ENCODE measurements around the gene LARGE1.

Gene LARGE1

DNA sequence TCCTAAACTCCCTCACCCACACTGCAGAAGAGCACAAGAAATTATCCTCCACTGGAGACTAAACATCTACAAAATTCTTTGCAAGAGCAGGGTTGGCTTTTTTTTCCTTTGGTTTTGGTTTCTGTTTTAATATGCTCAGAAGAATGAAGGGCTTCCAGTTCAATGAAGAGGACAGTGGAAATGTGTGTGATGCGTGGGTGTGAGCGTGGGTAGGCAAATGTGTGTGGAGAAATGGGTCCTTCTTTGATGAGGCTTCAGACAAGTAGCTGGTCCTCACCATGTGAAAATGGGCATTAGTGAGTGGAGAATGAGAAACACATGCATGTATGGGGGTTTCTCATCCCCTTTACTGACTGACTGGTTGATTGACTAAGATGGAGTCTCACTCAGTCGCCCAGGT is 598.8 kb downstream of the LARGE1 start:
- TF ChIP-seq, protein P1, sequence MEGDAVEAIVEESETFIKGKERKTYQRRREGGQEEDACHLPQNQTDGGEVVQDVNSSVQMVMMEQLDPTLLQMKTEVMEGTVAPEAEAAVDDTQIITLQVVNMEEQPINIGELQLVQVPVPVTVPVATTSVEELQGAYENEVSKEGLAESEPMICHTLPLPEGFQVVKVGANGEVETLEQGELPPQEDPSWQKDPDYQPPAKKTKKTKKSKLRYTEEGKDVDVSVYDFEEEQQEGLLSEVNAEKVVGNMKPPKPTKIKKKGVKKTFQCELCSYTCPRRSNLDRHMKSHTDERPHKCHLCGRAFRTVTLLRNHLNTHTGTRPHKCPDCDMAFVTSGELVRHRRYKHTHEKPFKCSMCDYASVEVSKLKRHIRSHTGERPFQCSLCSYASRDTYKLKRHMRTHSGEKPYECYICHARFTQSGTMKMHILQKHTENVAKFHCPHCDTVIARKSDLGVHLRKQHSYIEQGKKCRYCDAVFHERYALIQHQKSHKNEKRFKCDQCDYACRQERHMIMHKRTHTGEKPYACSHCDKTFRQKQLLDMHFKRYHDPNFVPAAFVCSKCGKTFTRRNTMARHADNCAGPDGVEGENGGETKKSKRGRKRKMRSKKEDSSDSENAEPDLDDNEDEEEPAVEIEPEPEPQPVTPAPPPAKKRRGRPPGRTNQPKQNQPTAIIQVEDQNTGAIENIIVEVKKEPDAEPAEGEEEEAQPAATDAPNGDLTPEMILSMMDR (IDR thresholded peaks at IDR 0.05; ENCODE audit: insufficient read depth, missing control alignments), result no peak
- DNase-seq (ENCODE audit: insufficient read length, low spot score), result no peak
- no peak for FAIRE-seq

DNA sequence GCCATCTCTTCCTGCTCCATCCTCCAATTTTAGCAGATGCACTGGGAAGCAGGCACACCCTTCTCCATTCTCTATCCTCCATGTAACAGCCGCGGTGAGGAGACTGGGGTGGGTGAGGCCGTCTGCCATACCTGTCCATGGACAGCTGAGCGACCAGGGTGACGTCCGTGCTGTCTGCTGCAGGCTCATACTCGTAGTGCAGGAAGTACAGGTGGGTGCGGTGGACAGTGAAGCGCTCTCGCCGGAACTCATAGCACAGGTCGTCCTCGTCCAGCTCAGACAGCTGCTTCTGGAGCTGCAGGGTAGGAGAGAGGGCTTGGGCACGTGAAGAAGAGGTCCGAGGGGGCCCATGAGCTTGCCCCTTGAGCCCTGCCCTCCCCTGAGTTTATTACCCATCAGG is 604.3 kb downstream of the LARGE1 start:
- no peak for FAIRE-seq
- TF ChIP-seq, protein P1 (IDR thresholded peaks at IDR 0.05; ENCODE audit: insufficient read depth, missing control alignments), result no peak
- DNase-seq (ENCODE audit: insufficient read length, low spot score), result no peak

DNA sequence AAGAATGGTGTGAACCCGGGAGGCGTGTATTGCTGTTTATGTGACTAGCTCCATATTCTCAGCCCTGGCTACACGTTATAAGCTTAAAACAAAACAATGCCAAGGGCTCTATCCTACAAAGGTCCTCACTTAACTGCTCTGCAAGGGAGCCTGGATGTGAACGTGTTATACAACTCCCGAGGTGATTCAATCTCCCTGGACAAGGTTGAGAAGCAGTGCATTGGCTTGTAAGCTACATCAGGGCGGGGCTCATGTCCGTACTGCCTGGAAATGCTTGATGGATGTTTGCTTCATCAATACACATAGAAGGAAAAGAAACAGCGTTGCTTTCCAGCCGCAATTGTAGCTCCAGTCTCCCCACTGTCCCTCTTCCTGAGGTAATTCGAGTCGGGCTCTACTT is 605.2 kb downstream of the LARGE1 start:
- TF ChIP-seq, protein P1 (IDR thresholded peaks at IDR 0.05; ENCODE audit: insufficient read depth, missing control alignments), result no peak
- FAIRE-seq, result no peak

DNA sequence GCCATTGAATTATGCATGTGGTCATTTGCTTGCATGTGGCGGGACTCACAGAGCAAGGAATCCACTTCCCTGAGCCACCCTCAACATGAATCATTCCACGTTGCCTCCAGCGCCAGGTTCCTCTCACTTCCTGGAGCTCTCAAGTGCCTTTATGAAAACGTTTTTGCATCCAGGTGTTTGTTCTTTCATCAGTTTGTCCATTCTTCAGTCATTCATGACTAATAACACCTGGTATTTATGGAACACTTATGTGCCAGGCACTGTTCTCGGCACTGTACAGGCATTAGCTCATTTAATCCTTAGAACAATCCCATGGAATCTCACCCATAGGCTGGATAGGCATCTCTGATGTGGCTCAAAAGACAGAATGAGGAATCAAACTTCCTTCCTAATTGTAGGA is 606.0 kb downstream of the LARGE1 start:
- TF ChIP-seq, protein P1 (IDR thresholded peaks at IDR 0.05; ENCODE audit: insufficient read depth, missing control alignments), result no peak
- no peak for DNase-seq (ENCODE audit: insufficient read length, low spot score)
- no peak for FAIRE-seq

More for the DNA sequence above, 605.2 kb downstream of the LARGE1 start:
- no peak for DNase-seq (ENCODE audit: insufficient read length, low spot score)

DNA sequence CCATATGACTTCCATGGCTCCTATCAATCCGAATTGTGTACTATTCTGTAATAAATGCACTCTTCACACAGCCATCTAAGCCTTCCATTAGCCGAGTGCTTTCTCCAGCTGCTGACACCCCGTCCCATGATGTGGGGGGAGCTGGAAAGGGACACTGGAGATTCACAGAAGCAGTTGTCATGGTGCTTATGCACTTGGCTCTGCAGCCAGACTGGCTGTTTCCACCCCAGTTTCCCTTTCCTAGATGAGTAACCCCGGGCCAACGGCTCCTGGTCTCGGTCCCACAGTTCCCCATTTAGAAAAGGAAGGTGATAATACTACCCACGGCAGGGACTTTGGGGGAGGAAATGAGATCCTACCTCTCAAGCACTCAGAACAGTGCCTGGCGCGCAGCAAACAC is 617.2 kb downstream of the LARGE1 start:
- no peak for DNase-seq (ENCODE audit: insufficient read length, low spot score)
- no peak for FAIRE-seq
- TF ChIP-seq, protein P1 (IDR thresholded peaks at IDR 0.05; ENCODE audit: insufficient read depth, missing control alignments), result no peak

DNA sequence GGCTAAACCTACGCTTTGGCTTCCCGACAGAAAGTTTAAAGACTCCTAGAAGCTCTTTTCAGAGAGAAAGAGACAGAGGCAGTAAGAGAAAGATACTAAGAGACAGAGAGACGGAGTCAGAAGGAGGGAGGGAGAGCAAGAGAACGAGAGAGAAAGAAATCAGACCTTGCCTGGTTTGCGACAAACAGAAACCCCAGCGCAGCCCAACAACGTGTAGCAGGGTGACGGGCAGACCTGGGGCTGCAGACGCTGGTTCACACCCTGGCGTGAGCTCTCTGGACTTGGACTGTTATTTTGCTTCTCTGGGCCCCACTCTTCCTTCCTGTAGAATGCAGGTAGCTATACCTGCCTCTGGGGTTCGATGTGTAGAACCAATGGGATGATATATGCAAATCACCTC is 617.7 kb downstream of the LARGE1 start:
- FAIRE-seq, result no peak
- TF ChIP-seq, protein P1 (IDR thresholded peaks at IDR 0.05; ENCODE audit: insufficient read depth, missing control alignments), result no peak
- no peak for DNase-seq (ENCODE audit: insufficient read length, low spot score)

DNA sequence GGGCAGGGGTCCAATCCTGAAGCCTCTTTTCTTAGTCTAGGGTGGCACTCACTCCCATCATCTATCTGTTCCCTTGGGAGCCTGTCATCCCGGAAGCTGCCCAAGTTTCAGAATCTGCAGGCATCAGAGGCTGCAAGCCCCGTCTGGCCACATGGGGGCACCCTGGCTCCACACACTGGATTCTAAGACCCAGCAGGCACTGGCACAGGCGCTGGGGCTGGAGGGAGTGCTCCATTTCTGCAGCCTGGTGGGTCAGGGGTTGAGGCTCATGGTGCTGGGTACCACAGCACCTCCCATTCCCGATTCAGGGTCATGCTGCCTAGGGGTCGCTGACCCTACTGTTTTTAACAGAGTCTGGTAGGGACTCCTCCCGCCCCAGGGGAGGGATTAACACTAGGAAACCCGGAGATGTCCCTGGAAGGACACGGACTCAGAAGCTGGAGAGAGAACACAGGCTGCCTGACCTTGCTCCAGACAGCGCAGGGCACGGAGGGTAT is 618.2 kb downstream of the LARGE1 start:
- TF ChIP-seq, protein P1 (IDR thresholded peaks at IDR 0.05; ENCODE audit: insufficient read depth, missing control alignments), result peak; percentile 90
- DNase-seq (ENCODE audit: insufficient read length, low spot score) (peak; percentile 29), FAIRE-seq (no peak)
